M059J (cell line): ENCODE data around the gene VASN. TPM values are rescaled to one million over a fixed set of nuclear protein-coding genes. Genes with fewer than 3 reads are reported as not detected.
"Not testable (repeated sequence)": the region's sequence is repeated elsewhere in the genome, so short reads cannot be mapped to it uniquely, and the experiment has no call there.

Experiments
- DNase-seq: peaks from one replicate; pipeline ENCODE4 v3.0.0-alpha.2; 2012; ENCODE audit warnings: low read depth
- total RNA-seq: library from RNA; depleted of rRNA; stranded (reverse); fragments of >200 nt; shearing (Covaris generic); gene quantifications from 2 replicates; pipeline ENCODE4 v1.2.3, GENCODE V29; 2014; rRNA removed

Gene VASN
- 69.9 and 115 TPM in 2 replicates for total RNA-seq

DNA sequence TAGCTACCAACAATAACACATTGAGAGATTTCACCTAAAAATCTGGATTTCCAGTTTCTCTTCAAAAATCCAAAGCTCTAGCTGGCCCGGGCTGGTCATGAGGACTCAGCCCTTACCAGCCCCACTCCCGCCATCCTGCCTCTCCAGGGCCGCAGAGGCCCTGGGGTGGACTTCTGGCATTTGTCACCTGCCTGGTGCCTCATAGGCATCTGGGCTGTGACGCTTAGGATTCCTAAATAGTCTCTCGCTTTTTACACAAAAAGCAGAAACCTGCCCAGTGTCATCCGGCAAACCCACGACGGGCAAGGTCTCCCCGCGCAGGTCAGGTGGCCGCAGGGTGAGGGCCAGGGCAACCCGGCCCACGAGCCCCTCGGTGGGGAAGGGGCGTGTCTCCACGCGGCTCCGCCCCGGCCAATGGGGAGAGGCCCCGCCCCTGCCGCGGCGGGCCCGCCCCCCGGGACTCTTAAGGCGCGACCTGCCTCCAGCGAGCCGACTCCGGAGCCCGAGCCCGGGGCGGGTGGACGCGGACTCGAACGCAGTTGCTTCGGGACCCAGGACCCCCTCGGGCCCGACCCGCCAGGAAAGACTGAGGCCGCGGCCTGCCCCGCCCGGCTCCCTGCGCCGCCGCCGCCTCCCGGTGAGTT is at the start of gene VASN:
Gene VASN, plus strand, starts transcription at position 492 of the 644 bp plus-strand sequence. CDS start 9,030 bp downstream, outside the sequence.
- peak; percentile 73 for DNase-seq

DNA sequence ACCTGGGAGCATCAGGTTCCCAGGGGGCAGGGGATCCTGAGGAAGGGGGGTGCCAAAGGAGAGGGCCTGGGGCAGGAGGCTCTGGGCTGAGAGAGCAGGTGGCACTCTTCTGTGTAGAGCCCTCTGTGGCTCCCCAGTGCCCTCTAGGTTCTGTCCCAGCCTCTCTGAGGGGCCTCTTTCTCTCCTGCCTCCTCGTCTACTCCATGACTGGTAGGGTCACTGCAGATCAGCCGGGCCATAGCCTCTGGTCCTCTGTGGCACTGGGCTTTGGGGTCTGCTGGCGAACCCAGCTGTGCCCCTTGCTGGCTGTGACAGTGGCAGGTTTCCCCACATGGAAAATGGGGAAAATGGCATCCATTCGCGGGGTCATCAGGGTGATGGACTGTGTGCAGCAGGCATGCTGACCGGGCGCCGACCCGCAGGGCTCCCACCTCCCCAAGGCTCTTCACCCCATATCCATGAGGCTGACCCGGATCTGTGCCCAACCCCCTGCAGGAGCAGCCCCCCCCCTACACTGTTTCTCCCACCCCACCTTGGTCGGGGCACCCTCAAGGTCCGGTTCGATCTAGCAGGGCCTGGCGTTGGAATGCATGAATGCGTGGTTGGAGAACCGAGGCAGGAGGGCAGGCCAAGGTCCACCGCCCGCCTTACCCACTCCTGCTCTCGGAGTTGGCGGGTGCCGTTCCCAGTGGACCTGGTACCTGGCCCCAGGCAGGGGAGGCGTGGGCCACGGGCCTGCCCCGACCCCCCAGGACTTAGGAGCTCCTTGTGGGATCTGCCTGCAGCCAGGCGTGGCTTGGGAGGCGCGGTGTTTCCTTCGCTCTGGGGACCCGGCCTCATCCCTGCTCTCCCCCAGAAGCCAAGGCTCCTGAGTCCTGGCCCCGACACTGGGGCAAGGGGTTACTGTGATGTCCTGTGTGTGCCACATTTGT is 49.3 kb upstream of the VASN start:
- DNase-seq: no peak

DNA sequence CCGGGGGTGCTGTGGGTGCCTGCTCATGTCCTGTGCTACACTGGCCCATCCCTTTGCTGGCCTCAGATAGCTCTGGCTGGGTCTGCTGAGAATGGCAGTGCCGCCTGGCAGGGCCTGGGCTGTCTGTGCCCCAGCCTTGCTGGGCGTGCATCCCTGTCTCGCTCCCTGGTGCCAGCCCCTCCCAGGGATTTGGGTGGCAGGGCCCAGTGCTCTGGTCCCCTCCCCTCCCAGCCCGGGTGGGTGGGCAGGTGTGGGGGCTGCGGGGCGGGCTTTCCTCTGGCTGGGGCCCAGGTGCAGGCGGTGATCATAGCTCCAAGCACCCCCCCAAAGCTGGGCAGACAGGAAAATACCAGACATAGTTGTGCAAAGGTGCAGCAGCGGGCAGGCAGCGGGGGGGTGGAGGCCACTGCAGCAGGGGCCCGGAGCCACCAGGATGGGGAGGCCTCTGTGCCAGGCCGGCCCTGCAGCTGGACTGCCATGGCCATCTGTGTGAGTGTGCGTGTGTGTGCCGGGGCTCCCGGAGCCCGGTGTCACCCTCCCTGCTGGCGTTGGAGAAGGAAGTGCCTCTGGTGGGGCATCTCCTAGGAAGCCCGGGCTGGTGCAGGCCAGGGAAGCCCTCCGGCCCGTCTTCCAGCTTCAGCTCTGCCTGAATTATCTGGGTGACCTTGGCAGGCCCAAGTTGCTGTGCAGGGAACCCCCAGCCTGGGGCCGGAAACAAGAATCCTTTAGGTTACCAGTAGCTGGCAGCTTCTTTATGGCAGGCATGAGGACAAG is 48.4 kb upstream of the VASN start:
- no peak for DNase-seq

DNA sequence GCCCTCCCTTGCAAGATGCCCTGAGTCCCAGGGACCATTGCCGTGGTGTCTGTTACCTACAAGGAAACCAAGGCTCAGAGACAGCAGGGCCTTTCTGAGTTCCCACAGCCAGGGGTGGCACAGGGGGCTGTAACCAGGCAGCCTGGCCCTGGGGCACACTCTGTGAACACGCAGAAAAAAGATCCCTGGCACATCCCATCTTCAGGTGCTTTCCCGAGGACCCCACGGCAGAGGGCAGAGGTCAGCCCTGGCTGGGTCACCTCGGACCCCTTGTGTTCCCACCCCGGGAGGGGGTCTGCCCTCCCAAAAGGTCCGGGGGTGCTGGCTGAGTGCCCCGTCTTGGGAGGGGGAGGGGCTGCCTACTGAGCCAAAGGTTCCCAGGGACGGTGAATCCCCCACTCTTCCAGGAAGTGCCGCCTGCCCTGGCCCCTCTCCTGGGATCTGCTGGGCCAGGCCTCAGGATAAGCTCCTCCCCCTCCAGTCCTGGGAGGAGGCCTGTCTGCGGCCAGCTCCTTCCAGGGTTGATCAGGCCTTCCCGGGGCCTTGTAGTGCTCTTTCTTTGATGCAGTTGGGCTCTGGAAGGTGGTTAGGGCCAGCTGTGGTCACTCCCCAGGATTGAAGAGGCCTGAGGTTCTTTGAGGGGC is 47.7 kb upstream of the VASN start:
- no peak for DNase-seq

DNA sequence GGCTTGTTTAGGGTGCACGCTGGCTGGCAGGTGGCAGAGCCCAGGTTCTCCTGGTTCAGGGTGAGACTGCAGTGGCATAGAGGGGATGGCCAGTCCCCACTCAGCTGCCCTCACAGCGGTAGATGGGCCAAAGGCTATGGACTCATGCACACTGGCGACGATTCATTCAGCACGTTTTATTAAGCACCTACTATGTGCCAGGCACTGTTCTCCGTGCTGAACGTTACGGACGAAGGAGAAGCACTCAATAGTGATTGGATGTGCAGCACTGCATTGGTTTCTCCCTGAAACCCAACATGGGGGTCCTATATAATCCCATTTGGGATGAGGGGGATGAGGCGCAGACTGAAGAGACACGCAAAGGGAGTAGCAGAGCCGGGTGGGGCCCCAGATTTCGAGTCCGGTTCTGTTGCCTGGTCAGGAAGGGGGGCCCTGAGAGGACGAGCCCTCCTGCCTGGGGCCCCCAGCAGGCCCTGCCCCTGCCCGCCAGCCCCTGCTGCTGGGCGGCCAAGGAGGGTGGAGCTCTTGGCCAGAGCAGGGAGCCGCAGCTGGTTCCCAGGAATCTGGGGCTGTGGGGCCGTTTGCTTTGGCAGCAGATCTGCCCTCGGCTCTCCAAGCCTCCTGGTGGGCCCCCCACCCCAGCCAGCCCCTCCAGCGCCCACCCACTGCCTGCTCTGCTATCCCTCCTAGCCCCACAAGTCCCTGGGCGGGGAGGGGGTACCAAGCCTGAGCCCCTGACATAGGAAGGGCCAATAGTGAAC is 47.0 kb upstream of the VASN start:
- no peak for DNase-seq

DNA sequence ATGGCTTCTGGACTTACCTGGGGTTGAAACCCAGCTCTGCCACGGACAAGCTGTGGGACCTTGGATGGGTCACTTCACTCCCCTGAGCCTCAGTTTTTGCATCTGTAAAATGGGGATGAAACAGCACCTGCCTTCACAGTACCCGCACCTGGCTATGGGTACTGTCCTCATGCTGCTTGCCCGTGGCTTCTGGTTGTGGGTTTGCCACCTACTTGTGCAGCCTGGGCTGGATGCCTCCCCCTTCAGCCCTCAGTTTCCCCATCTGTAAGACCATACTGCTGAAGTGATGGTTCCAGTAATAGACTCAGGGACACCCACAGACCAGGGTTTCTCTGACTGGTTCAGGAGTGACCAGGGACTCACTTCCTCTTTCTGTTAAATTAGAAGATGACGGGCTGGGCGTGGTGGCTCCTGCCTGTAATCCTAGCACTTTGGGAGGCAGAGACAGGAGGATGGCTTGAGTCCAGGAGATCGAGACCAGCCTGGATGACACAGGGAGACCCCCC is 46.3 kb upstream of the VASN start:
- DNase-seq: no peak

DNA sequence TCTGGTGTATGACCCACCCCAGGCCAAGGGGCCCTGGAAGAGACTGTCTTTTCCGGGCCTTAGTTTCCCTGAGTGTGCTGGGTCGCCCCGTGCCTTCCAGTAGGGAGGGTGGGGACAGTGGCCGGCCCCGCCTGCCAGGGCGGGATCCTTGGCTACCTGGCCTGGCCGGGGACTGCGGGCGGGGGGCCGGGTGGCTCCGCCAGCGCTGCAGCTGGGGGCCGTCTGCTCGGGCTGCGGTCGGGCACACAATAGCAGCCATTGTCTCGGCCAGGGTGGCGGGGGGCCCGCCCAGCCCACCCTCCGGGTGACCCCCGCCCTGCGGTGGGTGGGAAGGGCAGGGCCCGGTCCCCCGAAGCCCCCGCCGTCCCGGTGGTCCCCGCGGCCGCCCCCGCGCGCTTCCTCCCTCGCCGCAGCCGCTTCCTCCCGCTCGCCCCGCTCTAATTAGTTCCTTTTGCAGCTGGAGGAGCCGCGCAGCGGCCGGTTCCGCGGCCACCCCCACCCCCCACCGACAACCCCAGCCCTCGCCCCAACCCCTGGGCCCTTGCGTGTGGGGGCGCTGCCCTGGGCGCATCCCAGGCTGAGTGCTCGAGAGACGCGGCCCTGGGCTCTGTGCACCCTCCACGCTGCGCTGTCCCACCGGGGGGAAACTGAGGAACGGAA is 44.1 kb upstream of the VASN start:
- DNase-seq: no peak

DNA sequence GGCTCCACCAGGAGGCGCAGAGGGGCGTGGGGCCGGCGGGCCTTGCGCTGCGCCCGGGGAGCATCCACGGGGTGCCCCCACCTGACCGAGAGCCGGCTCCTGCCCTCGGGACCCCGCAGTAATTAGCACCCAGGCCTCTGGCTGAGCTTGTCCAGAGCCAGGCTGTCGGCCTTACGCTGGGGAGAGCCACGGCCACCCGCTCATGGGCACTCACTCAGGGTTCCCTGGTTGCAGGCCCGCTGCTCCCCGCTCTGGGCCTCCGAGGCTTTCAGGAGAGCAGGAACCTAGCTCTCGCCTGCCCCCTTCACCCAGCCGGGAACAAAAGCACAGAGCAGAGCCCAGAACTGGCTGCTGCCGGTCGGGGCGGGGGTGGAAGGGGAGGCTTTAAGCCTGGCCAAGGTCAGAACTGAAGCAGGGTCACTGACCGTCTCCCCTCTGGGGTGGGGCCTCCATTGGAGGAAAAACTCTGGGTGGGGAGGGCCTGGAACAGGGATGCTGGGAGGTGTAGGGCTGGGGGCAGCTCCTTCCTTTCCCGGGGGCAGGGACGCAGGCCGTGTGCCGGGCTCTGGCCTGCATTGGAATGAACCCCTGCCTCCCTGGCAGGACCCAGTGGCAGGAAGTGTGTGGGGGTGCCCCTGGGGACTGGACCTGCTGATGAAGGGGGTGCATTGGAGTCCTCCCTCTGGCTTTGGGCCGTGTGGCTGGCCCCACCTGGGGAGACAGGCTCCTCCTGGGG is 43.4 kb upstream of the VASN start:
- no peak for DNase-seq

DNA sequence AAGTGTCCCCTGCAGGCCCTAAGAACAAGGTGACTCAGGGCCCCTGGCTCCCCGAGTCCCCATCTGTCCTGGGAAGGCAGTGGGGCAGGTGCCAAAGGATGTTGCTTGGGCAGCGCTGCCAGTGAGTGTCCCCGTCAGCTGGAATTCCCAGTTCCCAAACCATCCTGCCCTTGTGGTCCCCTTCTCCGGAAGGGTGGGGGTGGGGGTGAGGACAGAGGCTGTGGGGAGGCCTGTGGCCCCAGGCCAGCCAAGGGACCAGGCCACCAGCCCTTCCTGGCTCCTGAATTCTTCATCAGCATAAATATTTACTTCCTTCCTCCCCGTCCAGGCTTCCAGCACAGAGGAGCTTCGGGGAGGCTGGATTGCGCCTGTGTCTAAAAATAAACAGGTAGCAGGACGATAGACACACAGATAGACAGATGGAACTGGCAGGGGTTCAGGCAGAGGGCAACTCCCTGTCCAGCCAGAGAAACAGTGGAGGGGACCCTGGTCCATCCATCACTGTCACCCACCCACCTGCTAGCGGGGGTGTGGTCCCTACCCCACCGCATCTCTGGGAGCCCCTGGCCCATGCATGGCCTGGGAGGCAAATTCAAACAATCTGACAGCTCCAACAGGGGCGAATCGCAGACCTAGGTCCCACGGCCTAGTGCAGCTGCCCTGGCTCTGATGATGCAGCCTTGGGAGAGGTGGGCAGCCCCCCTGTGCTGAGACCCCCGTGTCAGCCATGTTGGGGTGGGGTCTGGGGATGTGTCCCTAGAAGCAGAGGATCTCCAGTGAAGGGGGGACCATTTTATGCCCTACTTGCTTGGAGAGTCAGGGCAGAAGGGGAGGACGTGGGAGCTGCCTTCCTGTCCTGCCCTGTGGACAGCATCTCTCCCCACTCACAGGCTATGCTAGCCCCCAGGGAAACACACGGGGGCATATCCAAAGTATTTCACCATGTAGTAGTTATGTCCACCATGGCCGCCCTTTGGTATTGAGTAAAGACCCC is 42.6 kb upstream of the VASN start:
- peak; percentile 70 for DNase-seq

DNA sequence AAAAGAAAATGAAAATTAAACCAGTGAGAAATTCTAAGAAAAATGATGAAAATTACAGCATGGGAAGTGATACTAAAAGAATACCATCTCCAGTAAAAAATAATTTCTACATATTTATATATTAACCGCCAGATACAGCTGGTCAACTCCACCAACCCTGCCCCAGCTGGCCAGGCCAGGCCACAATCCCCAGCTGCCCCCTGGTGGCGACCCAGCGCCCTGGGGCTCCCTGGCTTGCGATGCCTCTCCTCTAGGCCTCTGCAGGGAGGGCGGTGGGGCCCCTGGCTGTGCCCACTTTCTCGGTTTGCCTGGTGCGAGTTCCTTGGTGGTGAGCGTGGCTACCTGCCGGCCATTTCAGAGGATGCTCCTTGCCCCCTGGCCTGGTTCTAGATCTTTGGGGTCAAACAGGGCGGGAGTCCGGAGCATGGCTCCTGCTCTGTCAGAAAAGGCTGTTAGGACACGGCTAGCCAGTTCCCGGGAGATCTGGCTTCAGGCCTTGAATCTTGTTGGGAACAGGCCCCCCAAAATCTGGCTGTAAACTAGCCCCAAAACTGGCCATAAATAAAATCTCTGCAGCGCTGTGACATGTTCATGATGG is 41.3 kb upstream of the VASN start:
- peak; percentile 56 for DNase-seq

DNA sequence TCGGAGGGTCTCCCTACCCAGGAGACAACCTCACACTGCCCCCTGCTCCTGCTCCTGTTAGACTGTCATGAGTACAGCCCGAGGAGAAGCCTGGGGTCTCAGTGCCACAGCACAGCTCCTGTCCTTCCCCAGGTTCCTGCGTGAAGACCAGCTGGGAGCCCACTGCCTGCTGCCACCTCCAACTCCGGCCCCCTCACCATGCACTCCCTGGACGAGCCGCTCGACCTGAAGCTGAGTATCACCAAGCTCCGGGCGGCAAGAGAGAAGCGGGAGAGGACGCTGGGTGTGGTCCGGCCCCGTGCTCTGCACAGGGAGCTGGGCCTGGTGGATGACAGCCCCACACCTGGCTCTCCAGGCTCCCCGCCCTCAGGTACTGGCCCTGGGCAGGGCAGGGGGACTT is 39.6 kb upstream of the VASN start:
- DNase-seq: no peak

DNA sequence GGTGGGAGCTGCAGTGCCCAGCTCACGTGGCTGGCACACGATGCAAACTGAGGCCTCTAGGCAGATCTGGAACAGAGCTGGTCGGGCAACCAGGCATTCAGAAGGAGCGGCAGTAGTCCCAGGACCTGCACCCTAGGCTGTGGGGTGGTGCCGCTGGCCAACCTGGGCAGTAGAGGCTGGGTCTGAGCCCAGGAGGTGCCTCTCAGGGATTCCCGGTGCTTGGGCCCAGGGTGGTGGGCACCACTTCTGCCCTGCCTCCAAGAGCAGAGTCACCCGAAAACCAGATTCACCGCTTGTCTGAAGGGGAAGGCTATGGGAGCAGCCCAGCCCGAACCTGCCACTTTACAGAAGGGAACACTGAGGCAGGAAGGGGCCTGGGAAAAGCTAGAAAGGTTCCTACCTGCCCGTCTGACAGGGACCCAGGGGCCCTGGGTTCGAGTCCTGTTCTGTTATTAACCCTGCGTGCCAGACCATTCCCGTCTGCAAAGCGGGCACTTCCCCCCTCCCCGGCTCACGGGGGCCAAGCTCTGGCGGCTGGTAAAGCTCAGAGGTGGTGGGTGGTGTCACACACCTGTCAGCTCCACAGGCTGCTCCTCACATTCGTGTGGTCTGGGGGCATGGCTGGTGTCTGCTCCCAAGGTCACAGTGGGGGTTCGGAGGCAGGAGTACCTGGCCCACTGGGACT is 38.9 kb upstream of the VASN start:
- no peak for DNase-seq

DNA sequence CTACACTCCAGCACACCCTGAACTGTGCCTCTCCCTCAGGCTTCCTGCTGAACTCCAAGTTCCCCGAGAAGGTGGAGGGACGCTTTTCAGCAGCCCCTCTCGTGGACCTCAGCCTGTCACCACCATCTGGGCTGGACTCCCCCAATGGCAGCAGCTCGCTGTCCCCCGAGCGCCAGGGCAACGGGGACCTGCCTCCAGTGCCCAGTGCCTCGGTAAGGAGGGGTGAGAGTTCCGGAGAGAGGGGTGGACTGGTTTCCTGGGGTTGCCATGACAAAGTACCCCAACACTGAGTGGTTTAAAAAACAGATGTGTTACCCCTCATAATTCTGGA is 38.4 kb upstream of the VASN start:
- DNase-seq: no peak

DNA sequence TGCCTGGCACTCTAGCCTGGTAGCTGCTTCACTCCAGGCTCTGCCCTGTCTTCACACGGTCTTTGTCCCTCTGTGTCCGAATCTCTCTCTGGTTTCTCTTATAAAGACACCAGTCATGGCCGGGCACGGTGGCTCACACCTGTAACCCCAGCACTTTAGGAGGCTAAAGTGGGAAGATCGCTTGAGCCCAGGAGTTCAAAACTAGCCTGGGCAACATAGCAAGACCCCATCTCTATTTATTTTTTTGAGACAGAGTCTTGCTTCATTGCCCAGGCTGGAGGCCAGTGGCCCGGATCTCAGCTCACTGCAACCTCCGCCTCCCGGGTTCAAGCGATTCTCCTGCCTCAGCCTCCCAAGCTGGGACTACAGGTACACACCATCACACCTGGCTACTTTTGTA is 37.9 kb upstream of the VASN start:
- not testable (repeated sequence) for DNase-seq

DNA sequence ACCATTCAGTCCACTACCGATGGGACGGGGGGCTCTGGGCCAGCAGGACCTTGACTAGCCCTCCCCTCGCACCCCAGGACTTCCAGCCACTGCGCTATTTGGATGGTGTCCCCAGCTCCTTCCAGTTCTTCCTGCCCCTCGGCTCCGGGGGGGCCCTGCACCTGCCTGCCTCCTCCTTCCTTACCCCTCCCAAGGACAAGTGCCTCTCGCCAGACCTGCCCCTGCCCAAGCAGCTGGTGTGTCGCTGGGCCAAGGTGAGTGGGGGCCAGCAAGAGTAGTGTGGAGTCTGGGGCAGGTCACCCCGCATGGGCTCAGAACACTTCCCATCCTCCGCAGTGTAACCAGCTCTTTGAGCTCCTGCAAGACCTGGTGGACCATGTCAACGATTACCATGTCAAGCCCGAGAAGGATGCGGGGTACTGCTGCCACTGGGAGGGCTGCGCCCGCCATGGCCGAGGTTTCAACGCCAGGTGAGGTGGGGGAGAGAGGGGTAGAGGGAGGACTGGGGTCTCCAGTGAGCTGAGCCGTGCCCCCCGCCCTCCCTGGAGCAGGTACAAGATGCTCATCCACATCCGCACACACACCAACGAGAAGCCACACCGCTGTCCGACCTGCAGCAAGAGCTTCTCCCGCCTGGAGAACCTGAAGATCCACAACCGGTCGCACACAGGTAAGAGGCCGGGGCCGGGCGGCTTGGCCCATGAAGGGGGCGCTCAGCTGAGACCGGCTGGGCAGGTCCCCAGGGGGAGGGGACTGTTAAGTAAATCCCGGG is 36.7 kb upstream of the VASN start:
- no peak for DNase-seq

DNA sequence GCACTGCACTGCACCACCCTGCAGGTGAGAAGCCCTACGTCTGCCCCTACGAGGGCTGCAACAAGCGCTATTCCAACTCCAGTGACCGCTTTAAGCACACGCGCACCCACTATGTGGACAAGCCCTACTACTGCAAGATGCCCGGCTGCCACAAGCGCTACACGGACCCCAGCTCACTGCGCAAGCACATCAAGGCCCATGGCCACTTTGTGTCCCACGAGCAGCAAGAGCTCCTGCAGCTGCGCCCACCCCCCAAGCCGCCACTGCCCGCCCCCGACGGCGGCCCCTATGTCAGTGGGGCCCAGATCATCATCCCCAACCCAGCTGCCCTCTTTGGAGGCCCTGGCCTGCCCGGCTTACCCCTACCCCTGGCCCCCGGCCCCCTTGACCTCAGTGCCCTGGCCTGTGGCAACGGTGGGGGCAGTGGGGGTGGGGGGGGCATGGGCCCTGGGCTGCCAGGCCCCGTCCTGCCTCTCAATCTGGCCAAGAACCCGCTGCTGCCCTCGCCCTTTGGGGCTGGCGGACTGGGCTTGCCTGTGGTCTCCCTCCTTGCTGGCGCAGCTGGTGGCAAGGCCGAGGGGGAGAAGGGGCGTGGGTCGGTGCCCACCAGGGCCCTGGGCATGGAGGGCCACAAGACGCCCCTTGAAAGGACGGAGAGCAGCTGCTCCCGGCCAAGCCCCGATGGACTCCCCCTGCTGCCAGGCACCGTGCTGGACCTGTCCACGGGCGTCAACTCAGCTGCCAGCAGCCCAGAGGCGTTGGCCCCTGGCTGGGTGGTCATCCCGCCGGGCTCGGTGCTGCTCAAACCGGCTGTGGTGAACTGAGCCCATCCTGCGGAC is 34.7 kb upstream of the VASN start:
- no peak for DNase-seq
